Nephron (organoid): ENCODE measurements around the gene RTBDN.
A peak's percentile ranks its signal among the peaks of the same experiment; 100 is the strongest.

ENCODE experiments used
- H3K27ac Mint-ChIP-seq, 3 experiments: 2 replicates each; pipeline ENCODE4 v1.8.0; 2020; ENCODE audit warnings: mixed read lengths in 3 of 3, mild to moderate bottlenecking in 2 of 3, moderate library complexity in 1 of 3
- H3K27me3 Mint-ChIP-seq: 2 replicates; pipeline ENCODE4 v1.8.0; 2021; ENCODE audit warnings: low read depth, mild to moderate bottlenecking, moderate library complexity, mixed read lengths
- H3K36me3 Mint-ChIP-seq: 2 replicates; pipeline ENCODE4 v1.8.0; 2020; ENCODE audit warnings: low read depth, mixed read lengths
- H3K4me1 Mint-ChIP-seq: 2 replicates; pipeline ENCODE4 v1.8.0; 2020; ENCODE audit warnings: mixed read lengths
- H3K4me3 Mint-ChIP-seq, 3 experiments: 2 replicates each; pipeline ENCODE4 v1.8.0; 2020; ENCODE audit warnings: mild to moderate bottlenecking in 3 of 3, mixed read lengths in 3 of 3, moderate library complexity in 2 of 3
- H3K9me3 Mint-ChIP-seq: 2 replicates; pipeline ENCODE4 v1.8.0; 2020; ENCODE audit warnings: mixed read lengths
- TF ChIP-seq, protein P1 (sequence below), 3 experiments: fragments of 200-600 bp; sonication (generic); IDR thresholded peaks; one replicate each; pipeline ENCODE4 v1.5.0; 2021; ENCODE audit warnings: antibody characterized with exemption in 3 of 3; ENCODE audit not compliant: unreplicated experiment in 3 of 3

RTBDN gene

DNA sequence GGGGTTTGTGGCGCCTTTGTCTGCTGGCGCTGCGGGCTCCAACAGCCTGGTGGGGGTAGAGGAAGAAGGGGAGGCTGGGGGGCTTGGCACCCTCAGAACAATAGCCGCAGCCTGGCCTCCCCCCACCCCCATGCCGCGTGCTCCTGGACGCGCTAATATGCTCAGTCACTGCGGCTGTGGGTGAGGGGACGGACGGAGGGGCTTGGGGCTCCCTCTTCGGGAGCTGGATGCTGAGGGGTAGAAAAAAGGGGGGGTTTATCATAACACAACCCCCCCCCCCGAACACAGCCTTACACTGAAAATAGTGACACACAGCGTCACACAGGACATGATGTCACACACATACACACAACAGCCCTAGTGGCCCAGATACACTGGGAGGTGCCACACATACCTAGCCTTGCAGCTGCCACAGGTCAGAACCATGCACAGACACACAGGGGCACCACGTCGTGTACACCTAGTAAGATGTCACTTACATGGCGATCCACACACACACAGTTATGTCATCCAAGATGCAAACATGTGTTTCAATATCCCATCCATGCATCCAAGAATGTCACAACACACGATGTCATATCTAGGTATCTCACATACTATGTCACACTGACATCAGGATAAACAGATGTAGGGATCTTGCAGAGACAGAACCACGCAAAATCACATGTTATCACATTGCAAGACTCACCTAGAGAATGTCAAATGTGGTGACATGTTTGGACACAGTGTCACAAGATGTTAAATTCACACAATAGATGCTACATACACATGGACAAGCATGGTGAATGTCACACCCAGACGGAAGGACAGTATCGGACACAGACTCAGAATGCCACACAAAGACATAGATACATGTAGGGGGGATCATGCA lies 4.7 kb upstream of the RTBDN start:
- Mint-ChIP-seq H3K4me3 (peak overlapping the region; percentile 76 to 80 (median 78)), H3K36me3 (no peaks in the 10 kb centered on the region), H3K4me1 (peaks cover 37% of the 10 kb centered on the region), H3K27ac (no peak overlapping the region), H3K9me3 (peaks cover 2% of the 10 kb centered on the region), H3K27me3 (peaks cover 87% of the 10 kb centered on the region)
- TF ChIP-seq, protein P1, sequence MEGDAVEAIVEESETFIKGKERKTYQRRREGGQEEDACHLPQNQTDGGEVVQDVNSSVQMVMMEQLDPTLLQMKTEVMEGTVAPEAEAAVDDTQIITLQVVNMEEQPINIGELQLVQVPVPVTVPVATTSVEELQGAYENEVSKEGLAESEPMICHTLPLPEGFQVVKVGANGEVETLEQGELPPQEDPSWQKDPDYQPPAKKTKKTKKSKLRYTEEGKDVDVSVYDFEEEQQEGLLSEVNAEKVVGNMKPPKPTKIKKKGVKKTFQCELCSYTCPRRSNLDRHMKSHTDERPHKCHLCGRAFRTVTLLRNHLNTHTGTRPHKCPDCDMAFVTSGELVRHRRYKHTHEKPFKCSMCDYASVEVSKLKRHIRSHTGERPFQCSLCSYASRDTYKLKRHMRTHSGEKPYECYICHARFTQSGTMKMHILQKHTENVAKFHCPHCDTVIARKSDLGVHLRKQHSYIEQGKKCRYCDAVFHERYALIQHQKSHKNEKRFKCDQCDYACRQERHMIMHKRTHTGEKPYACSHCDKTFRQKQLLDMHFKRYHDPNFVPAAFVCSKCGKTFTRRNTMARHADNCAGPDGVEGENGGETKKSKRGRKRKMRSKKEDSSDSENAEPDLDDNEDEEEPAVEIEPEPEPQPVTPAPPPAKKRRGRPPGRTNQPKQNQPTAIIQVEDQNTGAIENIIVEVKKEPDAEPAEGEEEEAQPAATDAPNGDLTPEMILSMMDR (IDR thresholded peaks at IDR 0.05; ENCODE audit: unreplicated experiment in 3 of 3) = no peak

DNA sequence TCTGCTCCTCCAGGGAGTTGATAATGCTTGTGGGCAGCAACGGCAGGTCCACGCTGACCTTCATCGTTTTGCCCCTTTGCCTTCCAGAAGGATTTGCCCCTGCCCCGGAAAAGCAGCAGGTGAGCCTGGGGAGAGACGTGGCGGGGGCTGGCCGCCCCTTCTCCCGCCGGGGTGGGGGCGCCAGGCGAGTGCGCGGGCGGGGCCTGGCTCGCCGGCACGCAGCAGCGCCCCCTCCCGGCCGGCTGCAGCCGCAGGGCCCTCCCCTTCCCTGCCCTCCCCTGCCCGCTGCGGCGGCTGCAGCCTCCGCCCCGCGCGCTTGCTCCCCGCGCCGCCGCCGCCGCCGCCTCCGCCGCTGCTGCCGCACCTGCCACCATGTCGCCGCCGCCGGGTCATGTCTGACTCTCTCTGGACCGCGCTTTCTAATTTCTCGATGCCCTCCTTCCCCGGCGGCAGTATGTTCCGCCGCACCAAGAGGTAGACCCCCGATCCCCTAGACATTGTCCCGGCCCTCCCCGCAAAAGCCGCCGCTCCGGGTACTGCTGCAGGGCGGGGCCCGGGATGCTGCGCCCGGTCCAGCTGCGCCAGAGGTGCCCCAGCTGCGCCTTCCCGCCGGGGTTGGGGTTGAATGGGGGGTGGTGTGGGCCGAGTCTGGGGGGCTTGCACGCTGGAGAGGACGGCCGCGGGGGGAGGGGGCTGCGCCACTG lies 4.0 kb upstream of the RTBDN start, which contains the start of gene MAST1:
TSS of gene MAST1 (plus strand) at position 334 of the 704 bp plus-strand sequence. CDS start at position 392, 58 bp downstream.
- TF ChIP-seq, protein P1 (IDR thresholded peaks at IDR 0.05; ENCODE audit: unreplicated experiment in 3 of 3) = peak; percentile 51 to 60 (median 51)
- Mint-ChIP-seq H3K4me3 (peak within 1 kb of the TSS; percentile 76 to 80 (median 78)), H3K36me3 (no peaks in the 10 kb centered on the region), H3K4me1 (peaks cover 37% of the 10 kb centered on the region), H3K27me3 (peaks cover 89% of the 10 kb centered on the region), H3K9me3 (peaks cover 2% of the 10 kb centered on the region), H3K27ac (no peak within 1 kb of the TSS)

- no peak overlapping the region for H3K27ac Mint-ChIP-seq
- H3K36me3 Mint-ChIP-seq = no peaks in the 10 kb centered on the region
- H3K9me3 Mint-ChIP-seq = peaks cover 5% of the 10 kb centered on the region
- peak overlapping the region; percentile 35 to 63 (median 59) for H3K4me3 Mint-ChIP-seq
- peaks cover 93% of the 10 kb centered on the region for H3K27me3 Mint-ChIP-seq
- peaks cover 42% of the 10 kb centered on the region for H3K4me1 Mint-ChIP-seq
- TF ChIP-seq, protein P1 (IDR thresholded peaks at IDR 0.05; ENCODE audit: unreplicated experiment in 3 of 3) = no peak
Measured at GRCh38 chr19:12837225-12837624, 2.8 kb upstream of the RTBDN start.

- peaks cover 5% of the 10 kb centered on the region for H3K9me3 Mint-ChIP-seq
- H3K4me1 Mint-ChIP-seq = peaks cover 37% of the 10 kb centered on the region
- H3K36me3 Mint-ChIP-seq = no peaks in the 10 kb centered on the region
Measured at GRCh38 chr19:12836529-12836863, 2.1 kb upstream of the RTBDN start.

DNA sequence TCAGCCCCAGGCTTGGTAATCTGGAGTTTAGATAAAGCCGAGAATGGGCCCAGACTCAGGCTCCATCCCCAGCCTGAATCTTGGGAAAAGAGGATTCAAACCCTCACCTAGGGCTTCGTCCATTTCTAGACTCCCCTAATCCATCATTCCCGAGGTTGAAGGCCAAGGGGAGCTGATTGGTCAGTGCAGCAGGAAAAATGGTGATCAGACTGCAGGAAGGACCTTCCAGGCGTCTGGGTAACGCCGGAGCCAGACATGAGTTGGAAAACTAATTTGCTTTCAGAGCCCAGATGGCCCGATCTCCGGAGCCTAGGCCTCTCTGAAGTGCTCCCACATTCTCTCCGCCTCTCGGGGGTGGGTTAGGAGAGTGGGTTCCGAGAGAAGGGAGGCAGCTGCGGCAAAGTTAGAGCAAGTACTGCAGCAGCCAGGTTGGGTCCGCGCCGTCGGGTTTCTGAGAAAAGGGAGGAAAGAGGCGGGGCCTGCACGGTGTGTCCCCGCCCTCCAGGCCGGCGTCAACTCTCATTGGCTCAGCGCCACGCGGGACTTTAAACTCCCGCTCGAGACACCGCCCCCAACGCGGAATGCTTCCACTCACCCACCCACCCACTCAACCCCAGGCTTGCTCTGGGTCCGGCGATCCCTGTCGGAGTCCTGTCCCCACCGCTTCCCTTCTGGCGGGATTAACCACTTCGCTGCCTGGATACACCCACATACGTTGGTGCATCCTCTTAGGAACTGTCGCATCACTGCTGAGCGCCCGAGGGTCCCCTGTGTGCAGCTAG lies 788 bp upstream of the RTBDN start:
- Mint-ChIP-seq H3K36me3 (no peaks in the 10 kb centered on the region), H3K27ac (no peak overlapping the region), H3K9me3 (peaks cover 5% of the 10 kb centered on the region), H3K27me3 (peaks cover 94% of the 10 kb centered on the region), H3K4me1 (peaks cover 26% of the 10 kb centered on the region), H3K4me3 (peak overlapping the region; percentile 53 to 66 (median 64))
- TF ChIP-seq, protein P1 (IDR thresholded peaks at IDR 0.05; ENCODE audit: unreplicated experiment in 3 of 3) = no peak

More at GRCh38 chr19:12836529-12836863, 2.1 kb upstream of the RTBDN start:
- peaks cover 94% of the 10 kb centered on the region for H3K27me3 Mint-ChIP-seq
- H3K4me3 Mint-ChIP-seq = peak overlapping the region; percentile 42 to 62 (median 53)
- TF ChIP-seq, protein P1 (IDR thresholded peaks at IDR 0.05; ENCODE audit: unreplicated experiment in 3 of 3) = no peak
- no peak overlapping the region for H3K27ac Mint-ChIP-seq
